Ovary (tissue), 3 donors: ENCODE measurements around the gene FCN1.

Experiments
- CTCF ChIP-seq, 3 donors: fragments of 450-650 bp in 2 of 3; fragments of 200-600 bp in 1 of 3; IDR thresholded peaks; one replicate each; pipeline versions ENCODE4 v1.5.1 to v1.8.0; 2016 to 2022; ENCODE audit warnings: antibody characterized with exemption in 3 of 3, mild to moderate bottlenecking in 1 of 3
- EP300 ChIP-seq: sonication (generic); formaldehyde crosslinking; IDR thresholded peaks from one replicate; pipeline ENCODE4 v1.6.1; 2017; ENCODE audit warnings: antibody characterized with exemption
- POLR2A ChIP-seq: fragments of 450-650 bp; IDR thresholded peaks from one replicate; pipeline ENCODE4 v1.6.1; 2017; ENCODE audit warnings: antibody characterized with exemption, mild to moderate bottlenecking, moderate library complexity
- donor health status: DM: no; HTN: no; CAD: no.

- TF ChIP-seq CTCF (IDR thresholded peaks at IDR 0.05) (no peak), EP300 (no peak), POLR2A (no peak)
Observed at GRCh38 chr9:134884492-134884891, 33.2 kb downstream of the FCN1 start.
